G401 (cell line): ENCODE results near the gene ITSN2. TPM values are rescaled to one million over a fixed set of nuclear protein-coding genes. Genes with fewer than 3 reads are reported as not detected.
"Not testable (repeated sequence)": the region's sequence is repeated elsewhere in the genome, so short reads cannot be mapped to it uniquely, and the experiment has no call there.

Source experiments
- DNase-seq: peaks from one replicate; pipeline ENCODE4 v3.0.0-alpha.2; 2015; ENCODE audit warnings: low spot score
- in situ Hi-C: cut with HindIII; loops from 2 replicates; pipeline ENCODE4 v1.10.0; 2016; ENCODE audit warnings: low sequenced_read_pairs, mixed read lengths
- total RNA-seq: library from RNA; depleted of rRNA; stranded (reverse); fragments of >200 nt; shearing (Covaris generic); gene quantifications from 2 replicates; pipeline ENCODE4 v1.2.3, GENCODE V29; 2014; rRNA removed

Gene ITSN2
- total RNA-seq: 10.3 and 22.2 TPM in 2 replicates

DNA sequence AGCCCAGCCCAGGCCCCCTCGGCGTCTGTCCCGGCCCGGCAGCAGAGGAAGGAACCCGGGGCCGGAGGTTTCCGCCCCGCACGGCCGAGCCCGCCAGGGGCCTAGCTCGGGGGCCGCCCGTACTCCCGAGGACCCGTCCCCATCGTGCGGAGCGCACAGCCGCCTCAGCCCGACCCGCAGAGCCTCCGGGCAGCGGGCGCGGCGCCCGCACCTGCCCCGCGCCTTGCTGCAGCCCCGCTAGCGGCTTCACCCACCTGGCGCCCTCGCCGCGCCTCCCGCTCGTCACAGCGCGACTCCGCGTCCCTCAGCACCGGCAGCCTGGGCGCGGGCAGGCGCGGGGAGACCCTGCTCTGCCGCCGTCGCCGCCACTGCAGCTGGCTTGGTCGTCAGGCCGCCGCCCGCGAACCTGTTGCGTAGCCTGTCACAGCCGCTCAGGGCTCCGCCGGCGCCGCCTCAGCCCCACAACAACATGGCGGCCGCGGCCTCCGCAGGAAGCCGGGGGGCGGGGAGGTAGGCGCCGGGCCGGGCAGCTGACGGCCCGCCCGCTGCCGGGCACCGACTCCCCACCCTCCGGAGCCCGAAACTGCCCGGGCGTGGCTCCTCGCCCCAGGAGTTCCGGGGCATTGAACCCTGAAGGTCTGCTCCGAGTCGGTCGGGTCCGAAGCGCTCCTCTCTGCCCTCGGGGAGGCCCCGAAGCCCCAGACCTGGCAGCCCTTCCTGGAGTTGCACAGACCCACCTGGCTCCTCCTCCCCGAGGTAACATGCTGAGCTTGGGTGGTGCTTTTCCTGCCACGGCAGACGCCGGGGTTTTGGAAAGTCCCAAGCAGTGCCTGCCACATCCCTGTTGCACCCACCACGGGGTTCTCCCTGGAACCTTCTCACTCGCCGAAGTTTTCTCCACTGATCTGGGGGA, at the start of gene ITSN2:
TSS of gene ITSN2 (minus strand) at position 487 of the 913 bp plus-strand sequence. CDS start 32,454 bp downstream, outside the sequence.
- in situ Hi-C loops: no loop called here
- peak; percentile 64 for DNase-seq

- in situ Hi-C loops: no loop called here
- DNase-seq: no peak
Observed at GRCh38 chr2:24409171-24409570, 48.8 kb upstream of the ITSN2 start.

- in situ Hi-C loops, DNase-seq: not testable (repeated sequence)
Observed at GRCh38 chr2:24408704-24409103, 48.4 kb upstream of the ITSN2 start.

- in situ Hi-C loops: no loop called here
- DNase-seq: no peak
Observed at GRCh38 chr2:24404491-24404921, 44.2 kb upstream of the ITSN2 start.

DNA sequence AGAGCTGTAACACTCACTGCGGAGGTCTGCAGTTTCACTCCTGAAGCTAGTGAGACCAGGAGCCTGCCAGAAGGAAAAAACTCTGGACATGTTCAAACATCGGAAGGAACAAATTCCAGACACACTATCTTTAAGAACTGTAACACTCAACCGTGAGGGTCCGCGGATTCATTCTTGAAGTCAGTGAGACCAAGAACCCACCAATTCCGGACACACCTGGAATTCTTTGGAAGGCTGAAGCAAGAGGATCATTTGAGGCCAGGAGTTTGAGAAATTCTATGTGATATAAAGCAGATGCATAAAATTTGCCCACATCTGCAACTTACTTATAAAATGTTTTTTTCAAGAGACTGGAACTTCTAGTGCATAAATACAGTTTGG, 43.5 kb upstream of the ITSN2 start:
- DNase-seq: no peak

DNA sequence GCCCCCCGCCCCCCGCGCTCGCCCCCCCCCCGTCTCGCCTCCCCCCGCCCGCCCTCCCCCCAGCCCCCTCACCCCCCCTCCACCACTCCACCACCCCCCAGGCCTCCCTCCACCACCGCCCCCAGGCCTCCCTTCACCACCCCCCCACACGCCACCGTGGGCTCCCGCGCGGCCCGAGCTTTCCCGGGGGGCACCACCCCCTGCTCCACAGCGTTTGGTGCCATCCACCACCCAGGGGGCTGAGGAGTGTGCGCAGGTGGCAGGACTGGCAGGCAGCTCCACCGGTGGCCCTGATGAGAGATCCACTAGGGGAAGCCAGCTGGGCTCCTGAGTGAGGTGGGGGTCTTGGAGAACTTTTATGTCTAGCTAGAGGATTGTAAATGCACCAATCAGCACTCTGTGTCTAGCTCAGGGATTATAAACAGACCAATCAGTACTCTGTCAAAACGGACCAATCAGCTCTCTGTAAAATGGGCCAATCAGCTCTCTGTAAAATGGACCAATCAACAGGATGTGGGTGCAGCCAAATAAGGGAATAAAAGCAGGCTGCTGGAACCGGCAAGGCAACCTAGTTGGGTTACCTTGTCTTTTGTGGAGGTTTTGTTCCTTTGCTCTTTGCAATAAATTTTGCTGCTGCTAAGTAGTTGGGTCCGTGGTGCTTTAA, 43.0 kb upstream of the ITSN2 start:
- in situ Hi-C loops: no loop called here
- DNase-seq: no peak

More for the DNA sequence above, 43.5 kb upstream of the ITSN2 start:
- in situ Hi-C loops: no loop called here

DNA sequence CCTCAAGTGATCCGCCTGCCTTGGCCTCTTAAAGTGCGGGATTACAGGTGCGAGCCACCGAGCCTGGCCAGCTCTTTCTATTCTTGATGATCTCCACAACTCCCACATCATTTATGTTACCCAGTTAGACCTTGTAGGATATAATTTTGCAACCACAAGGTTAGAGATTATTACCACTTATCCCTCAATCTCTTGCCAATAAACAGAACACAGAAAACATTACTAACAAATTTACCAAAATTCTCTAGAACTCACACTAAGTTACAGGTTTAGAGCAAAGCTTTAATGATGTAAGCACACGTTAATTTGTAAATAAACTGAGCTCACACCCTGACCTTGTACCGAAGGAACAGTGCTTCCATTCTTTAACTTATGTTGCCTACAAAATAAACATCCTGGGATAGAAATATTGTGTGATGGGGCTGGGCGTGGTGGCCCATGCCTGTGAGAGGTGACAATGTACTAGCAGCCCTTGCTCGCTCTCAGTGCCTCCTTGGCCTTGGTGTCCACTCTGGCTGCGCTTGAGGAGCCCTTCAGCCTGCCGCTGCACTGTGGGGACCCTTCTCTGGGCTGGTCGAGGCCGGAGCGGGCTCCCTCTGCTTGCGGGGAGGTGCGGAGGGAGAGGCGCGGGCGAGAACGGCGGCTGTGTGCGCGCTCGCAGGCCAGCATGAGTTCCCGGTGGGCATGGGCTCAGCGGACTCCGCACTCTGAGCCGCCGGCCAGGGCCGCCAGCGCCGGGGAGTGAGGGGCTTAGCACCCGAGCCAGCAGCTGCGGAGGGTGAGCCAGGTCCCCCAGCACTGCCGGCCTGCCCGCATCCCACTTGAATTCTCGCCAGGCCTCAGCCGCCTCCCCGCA, 42.1 kb upstream of the ITSN2 start:
- in situ Hi-C loops: no loop called here
- no peak for DNase-seq

- no peak for DNase-seq
- in situ Hi-C loops: no loop called here
Observed at GRCh38 chr2:24400207-24400907, 40.0 kb upstream of the ITSN2 start.

- in situ Hi-C loops: no loop called here
- DNase-seq: no peak
Observed at GRCh38 chr2:24399434-24400206, 39.3 kb upstream of the ITSN2 start.

- DNase-seq: no peak
- in situ Hi-C loops: no loop called here
Observed at GRCh38 chr2:24394998-24395397, 34.7 kb upstream of the ITSN2 start.

GRCh38 chr2:24392542-24393059, 32.3 kb upstream of the ITSN2 start:
- in situ Hi-C loops: no loop called here
- no peak for DNase-seq

DNA sequence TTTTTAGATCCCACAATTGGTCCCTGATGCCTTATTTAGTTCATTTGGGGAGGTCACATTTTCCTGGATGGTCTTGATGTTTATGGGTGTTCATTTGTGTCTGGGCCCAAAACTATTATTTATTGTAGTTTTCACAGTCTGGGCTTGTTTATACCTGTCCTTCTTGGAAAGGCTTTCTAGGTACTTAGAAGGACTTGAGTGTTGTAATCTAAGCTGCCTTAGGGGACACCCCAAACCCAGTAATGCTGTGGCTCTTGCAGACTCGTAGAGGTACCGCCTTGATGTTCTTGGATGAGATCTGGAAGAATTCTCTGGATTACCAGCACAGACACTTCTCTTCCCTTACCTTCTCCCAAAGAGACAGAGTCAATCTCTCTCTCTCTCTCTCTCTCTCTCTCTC, 25.0 kb upstream of the ITSN2 start:
- DNase-seq: no peak
- in situ Hi-C loops: no loop called here

DNA sequence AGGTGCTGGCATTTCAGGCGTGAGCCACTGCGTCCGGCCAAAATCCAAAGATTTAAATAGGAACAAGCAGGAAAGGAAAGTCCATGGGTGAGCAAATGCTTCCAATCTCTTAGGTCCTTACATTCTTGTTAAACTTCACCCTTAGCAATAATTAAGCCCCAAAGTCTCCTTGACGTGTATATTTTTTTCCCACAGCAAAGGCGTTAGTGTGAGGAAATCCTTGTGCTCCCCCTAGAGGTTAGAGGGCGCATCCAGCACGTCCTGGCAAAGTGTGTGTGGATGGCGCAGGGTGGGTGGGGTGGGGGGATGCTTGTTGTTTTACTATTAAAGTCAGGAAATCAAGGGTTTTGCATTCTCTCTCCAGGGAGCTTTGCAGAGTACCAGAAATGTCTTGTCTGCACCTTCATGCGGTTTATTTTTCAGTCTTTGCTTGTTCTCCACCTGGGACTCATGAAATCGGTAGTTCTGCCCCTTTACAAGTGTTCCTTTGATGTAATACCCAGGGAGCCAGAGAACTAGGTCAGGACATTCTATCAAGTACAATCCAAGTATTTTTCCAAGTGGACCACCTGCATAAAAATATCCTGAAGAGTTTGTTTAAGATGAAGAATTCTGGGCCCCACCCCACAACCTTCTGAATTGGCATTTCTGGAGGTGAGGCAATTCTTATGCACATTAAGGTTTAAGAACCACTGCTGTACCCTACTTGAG, 22.2 kb upstream of the ITSN2 start:
- peak; percentile 68 for DNase-seq
- in situ Hi-C loops: no loop called here

DNA sequence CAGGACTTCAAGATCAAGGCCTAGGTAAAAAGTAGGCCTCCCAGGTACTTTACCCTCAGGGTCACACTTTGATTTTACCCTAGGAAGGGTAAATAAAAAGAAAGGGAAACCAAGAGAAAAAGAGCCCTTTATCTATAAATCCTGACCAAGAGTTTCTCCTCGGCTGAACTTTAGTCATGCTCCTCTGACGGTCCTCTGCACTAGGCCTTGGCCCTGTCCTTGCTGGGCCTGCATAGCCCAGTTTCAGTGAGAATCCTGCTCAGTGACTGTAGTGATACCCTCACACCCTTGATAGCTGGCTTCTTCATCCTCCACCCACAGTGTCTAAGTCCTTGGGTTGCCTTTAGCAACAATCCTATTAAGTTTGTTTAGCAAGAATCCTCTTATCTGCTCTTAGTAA, 20.5 kb upstream of the ITSN2 start:
- no peak for DNase-seq
- in situ Hi-C loops: no loop called here

DNA sequence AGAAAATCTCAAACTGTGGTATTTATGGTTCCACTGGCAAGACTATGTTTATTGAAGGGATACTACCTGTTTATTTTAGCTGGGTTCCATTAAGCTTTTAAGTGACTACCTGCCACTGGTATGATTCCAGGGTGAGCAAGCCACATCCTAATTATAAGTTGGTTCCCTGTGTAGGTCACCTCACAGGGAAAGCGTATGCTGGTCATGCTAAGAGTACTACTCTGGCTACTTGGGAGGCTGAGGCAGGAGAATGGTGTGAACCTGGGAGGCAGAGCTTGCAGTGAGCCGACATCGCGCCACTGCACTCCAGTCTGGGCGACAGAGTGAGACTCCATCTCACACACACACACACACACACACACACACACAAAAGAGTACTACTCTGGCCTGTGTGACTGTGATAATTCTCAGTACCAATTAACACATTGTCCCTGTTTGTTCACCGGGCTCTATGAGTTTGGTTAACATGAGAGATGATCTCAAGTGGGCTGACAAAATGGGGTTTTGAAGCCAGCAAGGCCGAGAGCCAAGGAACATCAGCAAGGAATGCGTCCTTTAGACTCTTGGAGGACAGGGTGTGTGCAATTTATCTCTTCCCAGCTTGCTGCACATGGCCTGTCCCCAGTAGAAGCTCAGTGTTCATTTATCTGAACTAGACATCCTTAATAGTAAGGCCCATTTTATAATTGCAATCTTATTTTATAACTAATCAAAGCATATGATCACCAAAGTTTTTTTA, 15.2 kb upstream of the ITSN2 start:
- in situ Hi-C loops: no loop called here
- DNase-seq: no peak

DNA sequence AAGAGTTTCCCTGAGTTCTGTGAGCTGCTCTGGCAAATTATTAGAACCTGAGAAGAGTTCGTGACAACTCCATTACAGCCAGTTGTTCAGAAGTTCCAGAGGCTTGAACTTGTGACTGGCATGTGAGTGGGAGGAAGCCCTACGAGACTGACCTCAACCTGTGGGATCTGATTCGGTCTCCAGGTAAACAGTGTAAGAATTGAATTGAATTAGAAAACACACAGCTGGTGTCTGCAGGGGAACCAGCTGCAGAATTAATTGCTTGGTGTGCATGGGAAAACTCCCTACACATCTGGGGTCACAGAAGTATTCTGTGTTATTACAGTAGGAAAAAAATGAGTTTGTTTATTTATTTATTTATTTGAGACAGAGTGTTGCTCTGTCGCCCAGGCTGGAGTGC, 14.0 kb upstream of the ITSN2 start:
- DNase-seq: no peak
- in situ Hi-C loops: no loop called here

DNA sequence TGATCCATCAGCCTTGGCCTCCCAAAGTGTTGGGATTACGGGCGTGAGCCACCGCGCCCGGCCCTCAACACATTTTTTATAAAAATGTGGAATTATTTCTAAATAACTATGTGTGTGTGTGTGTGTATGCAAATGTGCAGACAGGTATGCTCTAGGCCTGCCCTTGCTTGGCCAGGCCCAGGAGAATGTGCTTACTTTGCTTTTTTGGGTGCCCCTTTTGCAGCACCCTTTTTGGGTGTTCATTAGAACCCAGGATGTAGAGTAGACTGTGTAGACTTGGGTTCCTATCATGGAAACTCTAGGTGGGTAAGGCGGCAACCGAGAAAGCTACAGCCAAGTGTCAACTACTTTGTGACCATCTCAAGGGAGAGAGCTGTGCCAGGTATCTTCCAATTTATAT, 11.7 kb upstream of the ITSN2 start:
- in situ Hi-C loops: no loop called here
- no peak for DNase-seq
